Natural killer cell (primary cell): ENCODE data around the gene GFOD1. TPM values are rescaled to one million over a fixed set of nuclear protein-coding genes. Genes with fewer than 3 reads are reported as not detected.

Source experiments
- ATAC-seq, 3 donors: fragments of 150-1000 bp in 2 of 3; fragments of 200-7000 bp in 1 of 3; cut with Tn5 transposase; 1 replicate in 1 of 3; 2 replicates in 2 of 3; pipeline ENCODE4 v1.10.0; 2021; ENCODE audit warnings: mild to moderate bottlenecking in 2 of 3, moderate library complexity in 2 of 3
- DNase-seq, 2 donors: peaks; one replicate each; pipeline versions ENCODE4 v3.0.0 to v3.0.0-alpha.2; 2013 to 2021; ENCODE audit warnings: mixed read lengths in 1 of 2
- H3K27ac ChIP-seq: one replicate; pipeline ENCODE4 v1.5.1; 2013; ENCODE audit warnings: mild to moderate bottlenecking, low read length
- H3K27me3 ChIP-seq: one replicate; pipeline ENCODE4 v1.6.1; 2013; ENCODE audit warnings: low read length; ENCODE audit not compliant: control insufficient read depth, insufficient read depth
- H3K36me3 ChIP-seq: one replicate; pipeline ENCODE4 v1.6.1; 2013; ENCODE audit warnings: low read length; ENCODE audit not compliant: control insufficient read depth, insufficient read depth
- H3K4me1 ChIP-seq: one replicate; pipeline ENCODE4 v1.6.1; 2013; ENCODE audit warnings: low read length; ENCODE audit not compliant: control insufficient read depth, insufficient read depth
- H3K4me3 ChIP-seq: one replicate; pipeline ENCODE4 v1.5.1; 2013; ENCODE audit warnings: low read length
- H3K9me3 ChIP-seq: one replicate; pipeline ENCODE4 v1.6.1; 2013; ENCODE audit warnings: low read length; ENCODE audit not compliant: control insufficient read depth, insufficient read depth
- H3K27ac Mint-ChIP-seq, 2 donors: one replicate each; pipeline ENCODE4 v1.8.0; 2022; ENCODE audit warnings: mild to moderate bottlenecking in 2 of 2, mixed read lengths in 2 of 2, moderate library complexity in 1 of 2
- H3K27me3 Mint-ChIP-seq, 2 donors: one replicate each; pipeline ENCODE4 v1.8.0; 2022; ENCODE audit warnings: low read depth in 2 of 2, mixed read lengths in 2 of 2
- H3K36me3 Mint-ChIP-seq: one replicate; pipeline ENCODE4 v1.8.0; 2022; ENCODE audit warnings: mixed read lengths
- H3K4me1 Mint-ChIP-seq, 2 donors: one replicate each; pipeline ENCODE4 v1.8.0; 2022; ENCODE audit warnings: mixed read lengths in 2 of 2
- H3K4me3 Mint-ChIP-seq: one replicate; pipeline ENCODE4 v1.8.0; 2022; ENCODE audit warnings: mild to moderate bottlenecking, moderate library complexity, mixed read lengths
- H3K9me3 Mint-ChIP-seq, 2 donors: one replicate each; pipeline ENCODE4 v1.8.0; 2022; ENCODE audit warnings: mixed read lengths in 2 of 2
- WGBS: methylation state at CpG from one replicate; pipeline ENCODE4 v1.1.7; 2013; ENCODE audit warnings: missing lambda C conversion rate; ENCODE audit not compliant: insufficient coverage; 5-methylcytosine and 5-hydroxymethylcytosine counted together
- intact Hi-C: fragments of 100-400 bp; cut with micrococcal nuclease; formaldehyde crosslinking; loops from one replicate; pipeline ENCODE4 v1.14.2; 2022
- total RNA-seq, 4 donors: library from RNA; stranded (reverse); fragments of 120-200 nt in 1 of 4; gene quantifications; one replicate each; pipeline versions ENCODE4 v1.2.3 to v1.2.4, GENCODE V29; 2013 to 2022
- TF ChIP-seq, protein P1 (sequence below): fragments of 200-600 bp; IDR thresholded peaks from one replicate; pipeline ENCODE4 v1.8.0; 2022; ENCODE audit warnings: antibody characterized with exemption

The GFOD1 gene
- total RNA-seq, 3 donors from 2014 or later (not counting 1 experiment from before 2014, with no cell fraction given): 59.7 to 74.5 (median 71.2) TPM

DNA sequence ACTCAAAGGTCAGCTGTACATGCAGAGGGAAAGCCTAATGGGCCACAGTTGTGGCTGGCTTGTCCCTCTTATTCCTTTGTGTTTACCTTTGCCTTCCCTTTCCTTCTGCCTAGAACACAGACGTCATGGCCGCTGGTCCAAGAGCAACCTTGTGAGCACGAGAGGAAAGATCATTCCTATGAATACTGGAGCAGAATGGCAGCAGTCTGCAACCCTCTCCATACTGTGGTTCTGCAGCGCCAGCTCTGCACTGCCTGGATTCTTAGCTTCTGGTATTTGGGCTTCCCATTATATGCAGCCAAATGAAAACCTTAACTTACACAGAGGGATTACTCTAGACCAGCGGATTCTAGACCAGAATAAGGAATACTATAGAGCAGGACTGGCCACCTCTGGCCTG is 171.5 kb downstream of the GFOD1 start:
- ATAC-seq (no peak), DNase-seq (no peak)
- Histone ChIP-seq H3K27ac (no peak overlapping the region), H3K4me1 (no peaks in the 10 kb centered on the region), H3K9me3 (no peaks in the 10 kb centered on the region), H3K36me3 (peaks cover 72% of the 10 kb centered on the region), H3K27me3 (no peaks in the 10 kb centered on the region), H3K4me3 (no peak overlapping the region)
- H3K27me3 Mint-ChIP-seq: no peaks in the 10 kb centered on the region
- intact Hi-C loops: no loop called here
- H3K4me3 Mint-ChIP-seq: no peak overlapping the region
- peaks cover 0 to 5% of the 10 kb centered on the region in 2 donors for H3K4me1 Mint-ChIP-seq
- TF ChIP-seq, protein P1, sequence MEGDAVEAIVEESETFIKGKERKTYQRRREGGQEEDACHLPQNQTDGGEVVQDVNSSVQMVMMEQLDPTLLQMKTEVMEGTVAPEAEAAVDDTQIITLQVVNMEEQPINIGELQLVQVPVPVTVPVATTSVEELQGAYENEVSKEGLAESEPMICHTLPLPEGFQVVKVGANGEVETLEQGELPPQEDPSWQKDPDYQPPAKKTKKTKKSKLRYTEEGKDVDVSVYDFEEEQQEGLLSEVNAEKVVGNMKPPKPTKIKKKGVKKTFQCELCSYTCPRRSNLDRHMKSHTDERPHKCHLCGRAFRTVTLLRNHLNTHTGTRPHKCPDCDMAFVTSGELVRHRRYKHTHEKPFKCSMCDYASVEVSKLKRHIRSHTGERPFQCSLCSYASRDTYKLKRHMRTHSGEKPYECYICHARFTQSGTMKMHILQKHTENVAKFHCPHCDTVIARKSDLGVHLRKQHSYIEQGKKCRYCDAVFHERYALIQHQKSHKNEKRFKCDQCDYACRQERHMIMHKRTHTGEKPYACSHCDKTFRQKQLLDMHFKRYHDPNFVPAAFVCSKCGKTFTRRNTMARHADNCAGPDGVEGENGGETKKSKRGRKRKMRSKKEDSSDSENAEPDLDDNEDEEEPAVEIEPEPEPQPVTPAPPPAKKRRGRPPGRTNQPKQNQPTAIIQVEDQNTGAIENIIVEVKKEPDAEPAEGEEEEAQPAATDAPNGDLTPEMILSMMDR: no peak
- 97% methylated on average over 5 of the region's 5 CpGs for WGBS
- H3K36me3 Mint-ChIP-seq: peaks cover 30% of the 10 kb centered on the region
- H3K27ac Mint-ChIP-seq: no peak overlapping the region
- no peaks in the 10 kb centered on the region for H3K9me3 Mint-ChIP-seq

DNA sequence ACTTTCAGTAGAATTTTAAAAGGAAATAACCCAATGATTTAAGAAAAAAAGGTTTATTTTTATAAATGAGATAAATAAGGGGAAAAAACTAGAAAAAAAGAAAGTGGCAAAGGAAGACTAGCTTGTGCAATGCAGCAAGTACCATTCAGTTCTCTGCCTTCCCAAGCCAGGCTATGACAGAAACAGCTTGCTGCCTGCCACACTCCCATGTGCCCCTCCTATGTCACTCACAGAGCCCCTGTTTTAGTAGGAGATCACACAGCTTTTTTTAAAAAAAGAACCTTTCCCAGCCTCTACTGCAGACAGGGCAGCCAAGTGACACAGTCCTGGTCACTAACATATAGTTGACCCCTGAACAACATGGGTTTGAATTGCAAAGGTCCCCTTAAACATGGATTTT is 172.6 kb downstream of the GFOD1 start:
- peaks cover 61% of the 10 kb centered on the region for H3K36me3 ChIP-seq
- DNase-seq: no peak
- H3K27me3 Mint-ChIP-seq: no peaks in the 10 kb centered on the region
- no peak overlapping the region for H3K27ac ChIP-seq
- no peaks in the 10 kb centered on the region for H3K9me3 ChIP-seq
- H3K4me1 ChIP-seq: no peaks in the 10 kb centered on the region
- H3K36me3 Mint-ChIP-seq: peaks cover 26% of the 10 kb centered on the region
- H3K4me3 ChIP-seq: no peak overlapping the region
- no peaks in the 10 kb centered on the region for H3K9me3 Mint-ChIP-seq
- ATAC-seq: no peak
- H3K4me3 Mint-ChIP-seq: no peak overlapping the region
- intact Hi-C loops: no loop called here
- H3K4me1 Mint-ChIP-seq: peaks cover 0 to 5% of the 10 kb centered on the region in 2 donors
- TF ChIP-seq, protein P1: no peak
- no peak overlapping the region for H3K27ac Mint-ChIP-seq
- no peaks in the 10 kb centered on the region for H3K27me3 ChIP-seq

DNA sequence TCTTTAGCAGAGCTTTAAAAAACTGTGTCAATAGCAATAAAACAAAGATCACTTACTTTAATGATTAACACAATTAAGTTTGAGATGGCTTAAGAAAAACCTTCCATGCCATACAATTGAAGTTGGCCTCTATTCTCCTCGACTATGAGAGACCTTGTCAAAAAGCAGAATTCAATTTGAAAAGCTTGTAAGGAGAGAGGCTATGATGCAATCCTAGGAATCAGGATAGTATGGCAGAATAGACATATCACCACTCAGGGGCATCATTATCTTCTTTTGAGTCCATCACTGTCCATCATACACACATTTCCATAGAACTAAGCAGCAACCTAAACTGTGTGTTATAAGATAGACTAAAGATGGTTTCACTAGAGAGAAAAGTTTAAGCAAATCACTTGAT is 176.2 kb downstream of the GFOD1 start:
- Histone ChIP-seq H3K4me3 (no peak overlapping the region), H3K4me1 (no peaks in the 10 kb centered on the region), H3K27ac (no peak overlapping the region), H3K27me3 (no peaks in the 10 kb centered on the region), H3K36me3 (peaks cover 56% of the 10 kb centered on the region), H3K9me3 (no peaks in the 10 kb centered on the region)
- peaks cover 24% of the 10 kb centered on the region for H3K36me3 Mint-ChIP-seq
- intact Hi-C loops: no loop called here
- no peaks in the 10 kb centered on the region for H3K9me3 Mint-ChIP-seq
- no CpG with 5 or more reads among the region's 1 CpG for WGBS
- DNase-seq: no peak
- H3K27me3 Mint-ChIP-seq: no peaks in the 10 kb centered on the region
- TF ChIP-seq, protein P1: no peak
- peaks cover 5 to 6% of the 10 kb centered on the region in 2 donors for H3K4me1 Mint-ChIP-seq
- H3K27ac Mint-ChIP-seq: no peak overlapping the region
- H3K4me3 Mint-ChIP-seq: no peak overlapping the region
- ATAC-seq: no peak

DNA sequence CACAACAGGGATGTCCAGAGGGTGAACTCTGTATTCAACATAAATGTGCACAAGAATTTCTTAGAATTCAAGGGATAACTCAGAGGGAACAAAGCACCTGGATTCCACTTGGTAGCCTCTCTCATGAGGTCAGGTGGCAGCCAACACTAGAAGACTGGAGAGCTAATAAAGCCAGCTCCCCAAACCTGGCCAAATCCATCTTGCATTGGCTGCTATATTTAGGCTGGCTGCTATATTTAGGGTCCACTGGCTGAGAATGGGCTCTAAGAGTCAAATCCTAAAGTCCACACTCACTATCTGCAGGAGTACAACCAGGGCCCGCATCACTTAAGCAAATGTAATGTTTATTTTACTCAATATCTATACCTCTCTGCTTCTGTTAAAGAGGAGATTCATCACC is 179.1 kb downstream of the GFOD1 start:
- Mint-ChIP-seq H3K27ac (no peak overlapping the region), H3K9me3 (no peaks in the 10 kb centered on the region), H3K27me3 (no peaks in the 10 kb centered on the region), H3K36me3 (peaks cover 12% of the 10 kb centered on the region), H3K4me1 (peaks cover 10 to 11% of the 10 kb centered on the region in 2 donors), H3K4me3 (no peak overlapping the region)
- H3K27ac ChIP-seq: no peak overlapping the region
- intact Hi-C loops: no loop called here
- H3K4me3 ChIP-seq: no peak overlapping the region
- peaks cover under 1% of the 10 kb centered on the region for H3K4me1 ChIP-seq
- H3K27me3 ChIP-seq: no peaks in the 10 kb centered on the region
- ATAC-seq (no peak), DNase-seq (no peak)
- peaks cover 52% of the 10 kb centered on the region for H3K36me3 ChIP-seq
- whole genome bisulfite sequencing: 100% methylated on average over 1 of the region's 1 CpG
- TF ChIP-seq, protein P1: no peak
- no peaks in the 10 kb centered on the region for H3K9me3 ChIP-seq
